Measurements from ENCODE around the gene C1GALT1.

GRCh38 chr7:7138897-7139296 is 43.4 kb upstream of the C1GALT1 start:
- no peak for TF ChIP-seq CBFB (CRISPR knock-in tag; IDR thresholded peaks at IDR 0.05; ENCODE audit: low read depth)
- TF ChIP-seq, protein P1, sequence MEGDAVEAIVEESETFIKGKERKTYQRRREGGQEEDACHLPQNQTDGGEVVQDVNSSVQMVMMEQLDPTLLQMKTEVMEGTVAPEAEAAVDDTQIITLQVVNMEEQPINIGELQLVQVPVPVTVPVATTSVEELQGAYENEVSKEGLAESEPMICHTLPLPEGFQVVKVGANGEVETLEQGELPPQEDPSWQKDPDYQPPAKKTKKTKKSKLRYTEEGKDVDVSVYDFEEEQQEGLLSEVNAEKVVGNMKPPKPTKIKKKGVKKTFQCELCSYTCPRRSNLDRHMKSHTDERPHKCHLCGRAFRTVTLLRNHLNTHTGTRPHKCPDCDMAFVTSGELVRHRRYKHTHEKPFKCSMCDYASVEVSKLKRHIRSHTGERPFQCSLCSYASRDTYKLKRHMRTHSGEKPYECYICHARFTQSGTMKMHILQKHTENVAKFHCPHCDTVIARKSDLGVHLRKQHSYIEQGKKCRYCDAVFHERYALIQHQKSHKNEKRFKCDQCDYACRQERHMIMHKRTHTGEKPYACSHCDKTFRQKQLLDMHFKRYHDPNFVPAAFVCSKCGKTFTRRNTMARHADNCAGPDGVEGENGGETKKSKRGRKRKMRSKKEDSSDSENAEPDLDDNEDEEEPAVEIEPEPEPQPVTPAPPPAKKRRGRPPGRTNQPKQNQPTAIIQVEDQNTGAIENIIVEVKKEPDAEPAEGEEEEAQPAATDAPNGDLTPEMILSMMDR (IDR thresholded peaks at IDR 0.05) = no peak
- TF ChIP-seq, protein P2, sequence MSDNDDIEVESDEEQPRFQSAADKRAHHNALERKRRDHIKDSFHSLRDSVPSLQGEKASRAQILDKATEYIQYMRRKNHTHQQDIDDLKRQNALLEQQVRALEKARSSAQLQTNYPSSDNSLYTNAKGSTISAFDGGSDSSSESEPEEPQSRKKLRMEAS (CRISPR knock-in tag; IDR thresholded peaks at IDR 0.05) = no peak
- TF ChIP-seq PRDM15 (CRISPR knock-in tag; IDR thresholded peaks at IDR 0.05) = no peak
- TF ChIP-seq, protein P3, sequence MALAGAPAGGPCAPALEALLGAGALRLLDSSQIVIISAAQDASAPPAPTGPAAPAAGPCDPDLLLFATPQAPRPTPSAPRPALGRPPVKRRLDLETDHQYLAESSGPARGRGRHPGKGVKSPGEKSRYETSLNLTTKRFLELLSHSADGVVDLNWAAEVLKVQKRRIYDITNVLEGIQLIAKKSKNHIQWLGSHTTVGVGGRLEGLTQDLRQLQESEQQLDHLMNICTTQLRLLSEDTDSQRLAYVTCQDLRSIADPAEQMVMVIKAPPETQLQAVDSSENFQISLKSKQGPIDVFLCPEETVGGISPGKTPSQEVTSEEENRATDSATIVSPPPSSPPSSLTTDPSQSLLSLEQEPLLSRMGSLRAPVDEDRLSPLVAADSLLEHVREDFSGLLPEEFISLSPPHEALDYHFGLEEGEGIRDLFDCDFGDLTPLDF (CRISPR knock-in tag; IDR thresholded peaks at IDR 0.05) = no peak

Data from WTC11 (cell line).